Sigmoid colon (tissue), 4 donors: ENCODE results near the gene PCBP1.
"Not testable (repeated sequence)": the region's sequence is repeated elsewhere in the genome, so short reads cannot be mapped to it uniquely, and the experiment has no call there.

Experiments used
- CTCF ChIP-seq, 4 experiments: fragments of 450-650 bp in 3 of 4; fragments of 200-600 bp in 1 of 4; IDR thresholded peaks; one replicate each; pipeline ENCODE4 v1.5.1; 2016 to 2019; ENCODE audit warnings: antibody characterized with exemption in 4 of 4, mild to moderate bottlenecking in 3 of 4, moderate library complexity in 2 of 4
- EP300 ChIP-seq, 4 donors: sonication (generic); formaldehyde crosslinking; IDR thresholded peaks; one replicate each; pipeline ENCODE4 v1.6.1; 2017; ENCODE audit warnings: antibody characterized with exemption in 4 of 4
- POLR2A ChIP-seq, 2 donors: fragments of 450-650 bp; IDR thresholded peaks; one replicate each; pipeline ENCODE4 v1.6.1; 2016; ENCODE audit warnings: antibody characterized with exemption in 2 of 2, mild to moderate bottlenecking in 2 of 2, moderate library complexity in 2 of 2
- POLR2AphosphoS5 ChIP-seq, 4 donors: sonication (generic); formaldehyde crosslinking; IDR thresholded peaks; one replicate each; pipeline ENCODE4 v1.6.1; 2017; ENCODE audit warnings: antibody characterized with exemption in 4 of 4

DNA sequence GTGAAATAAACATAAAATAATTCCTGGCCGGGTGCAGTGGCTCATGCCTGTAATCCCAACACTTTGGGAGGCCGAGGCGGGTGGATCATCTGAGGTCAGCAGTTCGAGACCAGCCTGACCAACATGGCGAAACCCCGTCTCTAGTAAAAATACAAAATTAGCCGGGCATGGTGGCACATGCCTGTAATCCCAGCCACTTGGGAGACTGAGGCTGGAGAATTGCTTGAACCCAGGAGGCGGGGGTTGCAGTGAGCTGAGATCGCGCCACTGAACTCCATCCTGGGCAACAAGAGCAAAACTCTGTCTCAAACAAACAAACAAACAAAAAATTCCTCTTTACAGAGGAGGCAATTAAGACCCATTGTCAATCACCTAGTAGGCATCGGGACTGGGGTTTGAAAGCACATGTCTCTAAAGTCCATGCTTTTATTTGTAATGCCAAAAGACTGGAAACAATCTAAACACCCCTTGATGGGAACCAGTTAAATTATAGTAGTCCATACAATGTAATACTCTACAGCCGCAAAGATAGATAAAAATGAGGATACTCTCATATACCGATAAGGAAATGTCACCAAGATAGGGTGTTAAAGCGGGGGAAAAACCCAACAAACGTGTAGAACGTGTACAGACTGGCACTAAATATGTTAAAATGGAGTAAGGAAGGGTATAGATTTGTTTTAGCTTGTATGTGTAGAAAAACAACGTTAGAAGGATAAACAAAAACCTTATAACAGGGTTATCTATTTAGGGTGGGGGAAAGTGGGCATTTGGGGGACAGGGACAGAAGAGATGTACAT, 44.3 kb downstream of the PCBP1 start:
- TF ChIP-seq CTCF, POLR2A, POLR2AphosphoS5, EP300 (IDR thresholded peaks at IDR 0.05): not testable (repeated sequence)
